H1 (cell line): Measurements from ENCODE around the gene SLC8A3. TPM values are rescaled to one million over a fixed set of nuclear protein-coding genes. Genes with fewer than 3 reads are reported as not detected.

Experiments used
- CTCF ChIA-PET: fragments of 300-600 bp; sonication (Branson Sonifier 250); formaldehyde crosslinking; loops from one replicate; lab custom pipeline; 2021; ENCODE audit not compliant: partially characterized antibody; lab: Charles Lee
- POLR2A ChIA-PET: fragments of 300-600 bp; sonication (Branson Sonifier 250); formaldehyde crosslinking; loops from one replicate; lab custom pipeline; 2021; ENCODE audit warnings: inconsistent platforms; ENCODE audit not compliant: partially characterized antibody; lab: Charles Lee
- DNase-seq, 2 experiments: peaks; one replicate each; pipeline versions ENCODE4 v3.0.0 to v3.0.0-alpha.2; 2010 to 2022; ENCODE audit warnings: low spot score in 2 of 2, low read depth in 1 of 2, mixed read lengths in 1 of 2
- FAIRE-seq: peaks from 2 replicates; lab custom pipeline; 2011; peaks lifted over from hg19 to GRCh38; lab: Jason Lieb, UNC
- H2AFZ ChIP-seq: 2 replicates; pipeline ENCODE4 v1.8.1; 2012; ENCODE audit warnings: low read length, inconsistent platforms
- H2AK5ac ChIP-seq: 2 replicates; pipeline ENCODE4 v1.6.1; 2013; ENCODE audit warnings: low read depth, low read length
- H2BK120ac ChIP-seq: replicated peaks from 2 replicates; pipeline ENCODE3; 2013; ENCODE audit warnings: low read depth, low read length, inconsistent platforms
- H2BK12ac ChIP-seq: 2 replicates; pipeline ENCODE4 v1.6.1; 2013; ENCODE audit warnings: low read depth, low read length
- H2BK15ac ChIP-seq: 2 replicates; pipeline ENCODE4 v1.6.1; 2013; ENCODE audit warnings: low read length
- H2BK20ac ChIP-seq: 2 replicates; pipeline ENCODE4 v1.6.1; 2013; ENCODE audit warnings: low read length
- H2BK5ac ChIP-seq: 2 replicates; pipeline ENCODE4 v1.6.1; 2013; ENCODE audit warnings: low read depth, low read length
- H3K14ac ChIP-seq: 2 replicates; pipeline ENCODE4 v1.6.1; 2013; ENCODE audit warnings: inconsistent platforms; ENCODE audit not compliant: insufficient read length
- H3K18ac ChIP-seq: 2 replicates; pipeline ENCODE4 v1.6.1; 2013; ENCODE audit warnings: low read length; ENCODE audit errors: extremely low read depth
- H3K23ac ChIP-seq: 2 replicates; pipeline ENCODE4 v1.6.1; 2013; ENCODE audit warnings: inconsistent platforms; ENCODE audit not compliant: insufficient read length
- H3K23me2 ChIP-seq: 2 replicates; pipeline ENCODE4 v1.6.1; 2013; ENCODE audit warnings: low read depth, low read length
- H3K27ac ChIP-seq: 2 replicates; pipeline ENCODE4 v1.6.1; 2011; ENCODE audit warnings: low read depth, low read length, inconsistent platforms
- H3K27me3 ChIP-seq, 4 experiments: replicated peaks in 1 of 4; 1 replicate in 1 of 4; 2 replicates in 3 of 4; pipeline versions ENCODE4 v1.6.1 to v1.8.1; 2011 to 2013; ENCODE audit warnings: low read length in 3 of 4, mild to moderate bottlenecking in 3 of 4, inconsistent platforms in 2 of 4, mixed read lengths in 2 of 4, moderate library complexity in 1 of 4; ENCODE audit not compliant: control insufficient read depth in 3 of 4, insufficient read depth in 3 of 4; ENCODE audit errors: extremely low read depth in 1 of 4
- H3K36me3 ChIP-seq, 4 experiments: 2 replicates each; pipeline versions ENCODE4 v1.6.1 to v1.8.1; 2011 to 2013; ENCODE audit warnings: mild to moderate bottlenecking in 4 of 4, low read length in 3 of 4, moderate library complexity in 2 of 4, control low read depth in 1 of 4, inconsistent platforms in 1 of 4; ENCODE audit not compliant: insufficient read depth in 4 of 4, control insufficient read depth in 2 of 4
- H3K4ac ChIP-seq: replicated peaks from 2 replicates; pipeline ENCODE3; 2013; ENCODE audit warnings: low read length, low read depth, mixed read lengths, inconsistent platforms; ENCODE audit not compliant: insufficient read length
- H3K4me1 ChIP-seq, 4 experiments: replicated peaks in 1 of 4; 1 replicate in 1 of 4; 2 replicates in 3 of 4; pipeline versions ENCODE4 v1.6.1 to v1.8.1; 2011 to 2013; ENCODE audit warnings: low read length in 3 of 4, inconsistent platforms in 2 of 4, mixed read lengths in 1 of 4; ENCODE audit not compliant: insufficient read depth in 4 of 4, control insufficient read depth in 3 of 4
- H3K4me2 ChIP-seq, 2 experiments: 2 replicates each; pipeline versions ENCODE4 v1.6.1 to v1.8.1; 2011 to 2013; ENCODE audit warnings: low read depth in 2 of 2, low read length in 2 of 2, control low read depth in 1 of 2, inconsistent platforms in 1 of 2, mild to moderate bottlenecking in 1 of 2; ENCODE audit not compliant: insufficient read depth in 1 of 2
- H3K4me3 ChIP-seq, 4 experiments: fragments of 200-600, 300-600 bp in 1 of 4; sonication (generic), shearing (Covaris generic), sonication (Bioruptor Twin) in 1 of 4; 2 replicates each; pipeline versions ENCODE4 v1.5.1 to v1.8.1; 2011 to 2016; ENCODE audit warnings: low read length in 4 of 4, low read depth in 3 of 4, control low read depth in 2 of 4, inconsistent platforms in 2 of 4, mild to moderate bottlenecking in 2 of 4, mixed read lengths in 1 of 4, moderate library complexity in 1 of 4; ENCODE audit not compliant: insufficient read depth in 2 of 4; ENCODE audit errors: extremely low read depth in 1 of 4
- H3K56ac ChIP-seq: replicated peaks from 2 replicates; pipeline ENCODE3; 2013; ENCODE audit warnings: low read depth, mild to moderate bottlenecking, mixed read lengths, low read length, inconsistent platforms; ENCODE audit not compliant: insufficient read length
- H3K79me1 ChIP-seq: 2 replicates; pipeline ENCODE4 v1.6.1; 2013; ENCODE audit warnings: low read depth, low read length, control low read depth
- H3K79me2 ChIP-seq, 2 experiments: 2 replicates each; pipeline versions ENCODE4 v1.6.1 to v1.8.1; 2012 to 2013; ENCODE audit warnings: low read length in 2 of 2, mild to moderate bottlenecking in 2 of 2, inconsistent platforms in 1 of 2; ENCODE audit not compliant: insufficient read depth in 2 of 2, control insufficient read depth in 1 of 2
- H3K9ac ChIP-seq, 4 experiments: replicated peaks in 1 of 4; 1 replicate in 1 of 4; 2 replicates in 3 of 4; pipeline versions ENCODE4 v1.6.1 to v1.8.1; 2011 to 2013; ENCODE audit warnings: low read depth in 3 of 4, low read length in 3 of 4, control low read depth in 2 of 4, mild to moderate bottlenecking in 2 of 4, moderate library complexity in 2 of 4, inconsistent platforms in 1 of 4; ENCODE audit errors: extremely low read depth in 1 of 4
- H3K9me3 ChIP-seq, 2 experiments: 2 replicates each; pipeline versions ENCODE4 v1.6.1 to v1.8.1; 2012 to 2013; ENCODE audit warnings: mild to moderate bottlenecking in 2 of 2, moderate library complexity in 2 of 2, control low read depth in 1 of 2, inconsistent platforms in 1 of 2, low read depth in 1 of 2, low read length in 1 of 2, mixed read lengths in 1 of 2; ENCODE audit not compliant: insufficient read depth in 2 of 2
- H4K20me1 ChIP-seq, 2 experiments: replicated peaks in 1 of 2; 2 replicates each; pipeline versions ENCODE3 to v1.8.1; 2011 to 2013; ENCODE audit warnings: inconsistent platforms in 2 of 2, low read length in 2 of 2, mild to moderate bottlenecking in 1 of 2; ENCODE audit not compliant: insufficient read depth in 2 of 2, control insufficient read depth in 1 of 2
- H4K5ac ChIP-seq: 2 replicates; pipeline ENCODE4 v1.6.1; 2013; ENCODE audit warnings: low read length, low read depth, mixed read lengths, inconsistent platforms; ENCODE audit not compliant: insufficient read length
- H4K8ac ChIP-seq: 2 replicates; pipeline ENCODE4 v1.8.0; 2013; ENCODE audit warnings: mild to moderate bottlenecking, moderate library complexity, low read length, inconsistent platforms; ENCODE audit not compliant: insufficient read depth; ENCODE audit errors: extremely low read depth
- H4K91ac ChIP-seq: replicated peaks from 2 replicates; pipeline ENCODE3; 2013; ENCODE audit warnings: low read length, mixed read lengths, inconsistent platforms; ENCODE audit not compliant: insufficient read length
- CBX8 ChIP-seq: fragments of 300-800, 300-1000 bp; sonication (generic); IDR thresholded peaks from 2 replicates; pipeline ENCODE4 v1.7.1; 2016; ENCODE audit warnings: low read depth, low read length, borderline replicate concordance
- CEBPB ChIP-seq: IDR thresholded peaks from 2 replicates; pipeline ENCODE4 v1.6.1; 2012; ENCODE audit warnings: low read depth, low read length
- CHD1 ChIP-seq: IDR thresholded peaks from 2 replicates; pipeline ENCODE4 v1.6.1; 2012; ENCODE audit warnings: low read depth, low read length, improper control_type of control experiment
- CHD2 ChIP-seq: IDR thresholded peaks from 2 replicates; pipeline ENCODE4 v1.6.1; 2012; ENCODE audit warnings: low read length, improper control_type of control experiment
- CREB1 ChIP-seq: IDR thresholded peaks from 2 replicates; pipeline ENCODE4 v1.6.1; 2012; ENCODE audit warnings: inconsistent platforms
- EP300 ChIP-seq, 2 experiments: IDR thresholded peaks; 1 replicate in 1 of 2; 2 replicates in 1 of 2; pipeline ENCODE4 v1.6.1; 2011 to 2012; ENCODE audit warnings: low read depth in 2 of 2, low read length in 2 of 2, mild to moderate bottlenecking in 2 of 2, borderline replicate concordance in 1 of 2, inconsistent platforms in 1 of 2, moderate library complexity in 1 of 2
- JUND ChIP-seq: IDR thresholded peaks from 2 replicates; pipeline ENCODE4 v1.6.1; 2011; ENCODE audit warnings: mild to moderate bottlenecking, improper control_type of control experiment, low read length
- NRF1 ChIP-seq: IDR thresholded peaks from 2 replicates; pipeline ENCODE4 v1.6.1; 2011; ENCODE audit warnings: mild to moderate bottlenecking, low read depth, low read length, improper control_type of control experiment
- SAP30 ChIP-seq: fragments of 300-600 bp; sonication (generic); IDR thresholded peaks from 2 replicates; pipeline ENCODE4 v1.7.1; 2012; ENCODE audit warnings: low read length, moderate library complexity, mild to moderate bottlenecking, inconsistent platforms; ENCODE audit not compliant: insufficient read depth, insufficient replicate concordance
- SP2 ChIP-seq: IDR thresholded peaks from 2 replicates; pipeline ENCODE4 v1.6.1; 2012; ENCODE audit warnings: mild to moderate bottlenecking, low read length, inconsistent platforms
- TCF12 ChIP-seq: IDR thresholded peaks from 2 replicates; pipeline ENCODE4 v1.6.1; 2011; ENCODE audit warnings: low read depth, mild to moderate bottlenecking, low read length
- WGBS, 2 experiments: shearing (Covaris generic) in 1 of 2; methylation state at CpG; one replicate each; pipeline versions ENCODE4 v1.1.6 to v1.1.7; 2013 to 2015; ENCODE audit warnings: low lambda C conversion rate in 2 of 2, mixed read lengths in 2 of 2, inconsistent platforms in 1 of 2, low coverage in 1 of 2, missing lambda C conversion rate in 1 of 2; ENCODE audit not compliant: insufficient replicate concordance in 2 of 2, insufficient coverage in 1 of 2, insufficient read length in 1 of 2; ENCODE audit errors: extremely low coverage in 1 of 2, missing lambda C conversion rate in 1 of 2; 5-methylcytosine and 5-hydroxymethylcytosine counted together
- polyA plus RNA-seq, 7 experiments: library from polyadenylated mRNA; depleted of rRNA in 3 of 7; stranded (reverse) in 5 of 7; unstranded in 2 of 7; fragments of >200 nt in 5 of 7; fragments of 200-250 nt in 2 of 7; gene quantifications; 1 replicate in 5 of 7; 2 replicates in 1 of 7; 4 replicates in 1 of 7; pipeline versions ENCODE4 v1.2.1 to v1.2.3, GENCODE V29; 2011 to 2013; ENCODE audit warnings: missing spikeins in 2 of 7, mixed read lengths in 2 of 7
- total RNA-seq: library from RNA; stranded (reverse); fragmentation: NEBNext Ultra II Directional; extraction: Animal tissue kit (Norgen Biotek cat#: 25700); gene quantifications from 2 replicates; pipeline ENCODE4 v1.2.1, GENCODE V29; 2021
- TF ChIP-seq, protein P1 (sequence below): IDR thresholded peaks from 2 replicates; pipeline ENCODE4 v1.6.1; 2012; ENCODE audit warnings: inconsistent platforms
- TF ChIP-seq, protein P2 (sequence below): IDR thresholded peaks from 2 replicates; pipeline ENCODE4 v1.6.1; 2011; ENCODE audit warnings: low read length, improper control_type of control experiment

The SLC8A3 gene
- total and polyA plus RNA-seq, 2 of the 8 experiments (the other 6 are each of a cell fraction or from before 2014, with no cell fraction given) = 0.38 to 1.1 TPM

DNA sequence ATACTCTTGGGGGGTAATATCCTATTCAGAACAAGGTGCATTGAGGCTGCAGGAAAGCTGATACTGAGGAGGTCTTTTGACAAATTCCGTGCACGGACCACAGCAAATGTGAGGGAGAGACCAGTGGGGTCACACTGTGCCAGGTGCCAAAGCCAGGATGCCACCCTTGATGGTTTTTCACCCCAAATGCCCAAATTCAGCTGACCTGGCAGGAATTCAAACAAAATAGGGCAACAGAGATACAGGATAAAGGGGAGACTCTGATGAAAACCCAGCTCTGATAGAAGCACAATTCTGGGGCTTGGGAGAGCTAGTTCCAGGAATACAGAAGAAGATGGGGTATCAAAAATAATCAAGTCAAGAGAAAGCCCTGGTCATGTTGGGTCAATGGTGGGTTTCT lies 55.3 kb downstream of the SLC8A3 start:
- ChIA-PET CTCF (interaction anchor here (1.0 to 1.8 kb wide), 3 partner anchors 36 to 184 kb away, joined by 3 to 8 read pairs (median 3); no protein-coding TSS in a partner anchor), POLR2A (no interaction called here)
- Histone ChIP-seq H3K4me3 (no peak overlapping the region), H4K5ac (no peak overlapping the region), H3K9me3 (no peaks in the 10 kb centered on the region), H3K14ac (no peak overlapping the region), H4K8ac (no peak overlapping the region), H3K23ac (no peak overlapping the region), H2AFZ (no peak overlapping the region), H2BK120ac (no peak overlapping the region), H2BK15ac (no peak overlapping the region), H3K18ac (no peak overlapping the region), H4K20me1 (no peaks in the 10 kb centered on the region), H3K4me2 (no peak overlapping the region), H3K27me3 (no peaks in the 10 kb centered on the region), H3K79me2 (no peaks in the 10 kb centered on the region), H3K27ac (no peak overlapping the region), H3K4ac (no peak overlapping the region), H2BK5ac (no peak overlapping the region), H3K36me3 (no peaks in the 10 kb centered on the region), H3K56ac (no peak overlapping the region), H3K79me1 (no peaks in the 10 kb centered on the region), H3K9ac (no peak overlapping the region), H2BK12ac (no peak overlapping the region), H3K4me1 (peaks cover 0 to 4% (median 0%) of the 10 kb centered on the region in 4 experiments; a peak in 1 of 7 replicates), H2BK20ac (no peak overlapping the region), H4K91ac (no peak overlapping the region), H3K23me2 (no peaks in the 10 kb centered on the region), H2AK5ac (no peak overlapping the region)
- WGBS, 2 experiments = 100% methylated on average over 2 of the region's 2 CpGs; no CpG with 5 or more reads in 1 of the 2 experiments
- no peak for DNase-seq
- no peak for FAIRE-seq
- TF ChIP-seq CHD1 (no peak), NRF1 (no peak), CEBPB (no peak), CREB1 (no peak), CBX8 (no peak), CHD2 (no peak), TCF12 (no peak), JUND (no peak), EP300 (IDR thresholded peaks at IDR 0.05; ENCODE audit: borderline replicate concordance in 1 of 2, low read depth in 2 of 2, low read length in 2 of 2) (no peak), SAP30 (no peak), SP2 (no peak)
- TF ChIP-seq, protein P1, sequence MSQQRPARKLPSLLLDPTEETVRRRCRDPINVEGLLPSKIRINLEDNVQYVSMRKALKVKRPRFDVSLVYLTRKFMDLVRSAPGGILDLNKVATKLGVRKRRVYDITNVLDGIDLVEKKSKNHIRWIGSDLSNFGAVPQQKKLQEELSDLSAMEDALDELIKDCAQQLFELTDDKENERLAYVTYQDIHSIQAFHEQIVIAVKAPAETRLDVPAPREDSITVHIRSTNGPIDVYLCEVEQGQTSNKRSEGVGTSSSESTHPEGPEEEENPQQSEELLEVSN = no peak
- TF ChIP-seq, protein P2, sequence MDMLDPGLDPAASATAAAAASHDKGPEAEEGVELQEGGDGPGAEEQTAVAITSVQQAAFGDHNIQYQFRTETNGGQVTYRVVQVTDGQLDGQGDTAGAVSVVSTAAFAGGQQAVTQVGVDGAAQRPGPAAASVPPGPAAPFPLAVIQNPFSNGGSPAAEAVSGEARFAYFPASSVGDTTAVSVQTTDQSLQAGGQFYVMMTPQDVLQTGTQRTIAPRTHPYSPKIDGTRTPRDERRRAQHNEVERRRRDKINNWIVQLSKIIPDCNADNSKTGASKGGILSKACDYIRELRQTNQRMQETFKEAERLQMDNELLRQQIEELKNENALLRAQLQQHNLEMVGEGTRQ = no peak
